CD4-positive, alpha-beta T cell (primary cell): Measurements from ENCODE around the gene OR8K5. TPM values are rescaled to one million over a fixed set of nuclear protein-coding genes. Genes with fewer than 3 reads are reported as not detected.

Experiments
- ATAC-seq: fragments of 200-7000 bp; cut with Tn5 transposase; one replicate; pipeline ENCODE4 v1.10.0; 2022; ENCODE audit warnings: mild to moderate bottlenecking; ENCODE audit not compliant: poor library complexity
- CTCF ChIA-PET: fragments of 350-600 bp; sonication (Branson Sonifier 250); formaldehyde crosslinking; loops from one replicate; lab custom pipeline; 2021; ENCODE audit warnings: antibody characterized with exemption, inconsistent platforms; lab: Charles Lee
- POLR2A ChIA-PET: fragments of 350-600 bp; sonication (Branson Sonifier 250); formaldehyde crosslinking; loops from one replicate; lab custom pipeline; 2021; ENCODE audit warnings: antibody characterized with exemption, inconsistent platforms; lab: Charles Lee
- DNase-seq, 14 experiments: peaks; one replicate each; pipeline ENCODE4 v3.0.0-alpha.2; 2013 to 2020; ENCODE audit warnings: mixed read lengths in 2 of 14
- H3K27ac ChIP-seq, 2 donors: one replicate each; pipeline versions ENCODE4 v1.5.1 to v1.7.0; 2013; ENCODE audit warnings: low read length in 2 of 2, low read depth in 1 of 2, mild to moderate bottlenecking in 1 of 2
- H3K27me3 ChIP-seq, 2 experiments: 1 replicate in 1 of 2; 2 replicates in 1 of 2; pipeline versions ENCODE4 v1.6.1 to v1.7.0; 2013; ENCODE audit warnings: low read length in 2 of 2, control low read depth in 1 of 2, mild to moderate bottlenecking in 1 of 2, moderate library complexity in 1 of 2; ENCODE audit not compliant: insufficient read depth in 2 of 2, control insufficient read depth in 1 of 2
- H3K36me3 ChIP-seq: one replicate; pipeline ENCODE4 v1.6.1; 2013; ENCODE audit warnings: low read length, control low read depth; ENCODE audit not compliant: insufficient read depth
- H3K4me1 ChIP-seq: one replicate; pipeline ENCODE4 v1.6.1; 2013; ENCODE audit warnings: low read length, control low read depth; ENCODE audit not compliant: insufficient read depth
- H3K4me3 ChIP-seq: one replicate; pipeline ENCODE4 v1.5.1; 2013; ENCODE audit warnings: mild to moderate bottlenecking, low read length, moderate library complexity
- H3K9me3 ChIP-seq, 2 experiments: 1 replicate in 1 of 2; 2 replicates in 1 of 2; pipeline versions ENCODE4 v1.6.1 to v1.7.0; 2013; ENCODE audit warnings: low read length in 2 of 2, mild to moderate bottlenecking in 2 of 2, control low read depth in 1 of 2, moderate library complexity in 1 of 2; ENCODE audit not compliant: control insufficient read depth in 1 of 2, insufficient read depth in 1 of 2
- H3K27ac Mint-ChIP-seq: one replicate; pipeline ENCODE4 v1.8.0; 2020; ENCODE audit warnings: mixed read lengths
- H3K27me3 Mint-ChIP-seq: one replicate; pipeline ENCODE4 v1.8.0; 2021; ENCODE audit warnings: mixed read lengths
- H3K36me3 Mint-ChIP-seq: one replicate; pipeline ENCODE4 v1.8.0; 2021; ENCODE audit warnings: low read depth, mixed read lengths
- H3K4me1 Mint-ChIP-seq: one replicate; pipeline ENCODE4 v1.8.0; 2021; ENCODE audit warnings: low read depth, mixed read lengths
- H3K4me3 Mint-ChIP-seq: one replicate; pipeline ENCODE4 v1.8.0; 2020; ENCODE audit warnings: mild to moderate bottlenecking, mixed read lengths
- H3K9me3 Mint-ChIP-seq: one replicate; pipeline ENCODE4 v1.8.0; 2020; ENCODE audit warnings: mixed read lengths
- CTCF ChIP-seq: fragments of 200-600 bp; IDR thresholded peaks from one replicate; pipeline ENCODE4 v1.8.0; 2022; ENCODE audit warnings: antibody characterized with exemption, mild to moderate bottlenecking
- intact Hi-C, 2 experiments: fragments of 100-400 bp; cut with DNase I in 1 of 2; cut with micrococcal nuclease in 1 of 2; formaldehyde crosslinking; loops; one replicate each; pipeline versions ENCODE4 v1.15.1 to v1.9.0; 2023 to 2025; cut with DNase I, micrococcal nuclease
- total RNA-seq, 174 experiments: library from RNA in 2 of 174; stranded (reverse) in 2 of 174; gene quantifications; one replicate each; pipeline ENCODE4 v1.2.3 and lab custom pipeline; 2021 to 2026

Gene OR8K5
- total RNA-seq, 2 experiments from 2014 or later = not detected

- intact Hi-C loops = no loop called here
- no peak for TF ChIP-seq CTCF
- CTCF ChIA-PET = no interaction called here
- no peaks in the 10 kb centered on the region for H3K27me3 Mint-ChIP-seq
- ATAC-seq = no peak
- Histone ChIP-seq H3K36me3 (no peaks in the 10 kb centered on the region), H3K9me3 (no peaks in the 10 kb centered on the region), H3K4me1 (no peaks in the 10 kb centered on the region), H3K27ac (no peak overlapping the region), H3K4me3 (no peak overlapping the region), H3K27me3 (no peaks in the 10 kb centered on the region)
- no peak for DNase-seq
- H3K9me3 Mint-ChIP-seq = peaks cover 8% of the 10 kb centered on the region
- no peaks in the 10 kb centered on the region for H3K36me3 Mint-ChIP-seq
- H3K4me1 Mint-ChIP-seq = no peaks in the 10 kb centered on the region
- no peak overlapping the region for H3K4me3 Mint-ChIP-seq
- POLR2A ChIA-PET = no interaction called here
- no peak overlapping the region for H3K27ac Mint-ChIP-seq
Measured at GRCh38 chr11:56196705-56197104, 36.6 kb upstream of the OR8K5 start.

GRCh38 chr11:56188602-56189001 lies 28.5 kb upstream of the OR8K5 start:
- H3K27ac ChIP-seq = no peak overlapping the region
- H3K27me3 Mint-ChIP-seq = no peaks in the 10 kb centered on the region
- H3K9me3 ChIP-seq = peaks cover 0 to 3% of the 10 kb centered on the region in 2 experiments
- ATAC-seq (no peak), DNase-seq (no peak)
- H3K27me3 ChIP-seq = no peaks in the 10 kb centered on the region
- no peak for TF ChIP-seq CTCF
- intact Hi-C loops = no loop called here
- no peaks in the 10 kb centered on the region for H3K36me3 ChIP-seq
- no peak overlapping the region for H3K4me3 Mint-ChIP-seq
- no peak overlapping the region for H3K27ac Mint-ChIP-seq
- H3K36me3 Mint-ChIP-seq = no peaks in the 10 kb centered on the region
- no peaks in the 10 kb centered on the region for H3K4me1 ChIP-seq
- peaks cover 8% of the 10 kb centered on the region for H3K9me3 Mint-ChIP-seq
- no peaks in the 10 kb centered on the region for H3K4me1 Mint-ChIP-seq
- CTCF ChIA-PET = no interaction called here
- POLR2A ChIA-PET = no interaction called here
- no peak overlapping the region for H3K4me3 ChIP-seq

GRCh38 chr11:56183459-56183858 lies 23.3 kb upstream of the OR8K5 start:
- ATAC-seq = no peak
- Mint-ChIP-seq H3K4me1 (no peaks in the 10 kb centered on the region), H3K36me3 (no peaks in the 10 kb centered on the region), H3K27me3 (no peaks in the 10 kb centered on the region), H3K9me3 (peaks cover 11% of the 10 kb centered on the region), H3K4me3 (no peak overlapping the region), H3K27ac (no peak overlapping the region)
- Histone ChIP-seq H3K9me3 (peaks cover 3% of the 10 kb centered on the region in 2 experiments), H3K27me3 (no peaks in the 10 kb centered on the region), H3K36me3 (no peaks in the 10 kb centered on the region), H3K4me1 (no peaks in the 10 kb centered on the region), H3K4me3 (no peak overlapping the region), H3K27ac (no peak overlapping the region)
- ChIA-PET POLR2A (no interaction called here), CTCF (no interaction called here)
- intact Hi-C loops = no loop called here
- no peak for TF ChIP-seq CTCF
- DNase-seq = no peak
